K562 (cell line): ENCODE measurements around the gene SYMPK. TPM values are rescaled to one million over a fixed set of nuclear protein-coding genes. Genes with fewer than 3 reads are reported as not detected.

Experiments used
- ADNP ChIP-seq: fragments of 200-800 bp; sonication (Bioruptor generic); IDR thresholded peaks from 2 replicates; pipeline ENCODE4 v1.6.1; 2016; ENCODE audit warnings: missing genetic modification characterization, missing compliant biosample characterization
- ARID2 ChIP-seq: fragments of 450-650 bp; IDR thresholded peaks from 2 replicates; pipeline ENCODE4 v1.6.1; 2017; ENCODE audit warnings: antibody characterized with exemption, mild to moderate bottlenecking
- BCLAF1 ChIP-seq, 2 experiments: fragments of 450-650 bp in 1 of 2; IDR thresholded peaks; 2 replicates each; pipeline ENCODE4 v1.6.1; 2011 to 2017; ENCODE audit warnings: low read depth in 2 of 2, antibody characterized with exemption in 1 of 2, borderline replicate concordance in 1 of 2, low read length in 1 of 2, mild to moderate bottlenecking in 1 of 2, mixed read lengths in 1 of 2; ENCODE audit not compliant: control insufficient read depth in 1 of 2
- BRF2 ChIP-seq: IDR thresholded peaks from 3 replicates; pipeline ENCODE4 v1.6.1; 2011; ENCODE audit warnings: borderline replicate concordance, mild to moderate bottlenecking; ENCODE audit not compliant: insufficient read length, insufficient read depth
- CHCHD3 ChIP-seq: fragments of 250-450 bp; sonication (Bioruptor Pico); IDR thresholded peaks from 2 replicates; pipeline ENCODE4 v2.1.2; 2022; ENCODE audit warnings: mild to moderate bottlenecking
- FOXP1 ChIP-seq: sonication (generic); formaldehyde crosslinking; IDR thresholded peaks from 2 replicates; pipeline ENCODE4 v1.8.0; 2022; ENCODE audit warnings: mild to moderate bottlenecking, missing genetic modification reagents
- HCFC1 ChIP-seq: IDR thresholded peaks from 2 replicates; pipeline ENCODE4 v1.6.1; 2012; ENCODE audit warnings: low read depth, low read length, improper control_type of control experiment
- PHF21A ChIP-seq: fragments of 450-650 bp; IDR thresholded peaks from 2 replicates; pipeline ENCODE4 v1.6.1; 2017; ENCODE audit warnings: low read depth, borderline replicate concordance
- PPARD ChIP-seq: fragments of 250-450 bp; sonication (Bioruptor Pico); IDR thresholded peaks from 2 replicates; pipeline ENCODE4 v1.8.0; 2022; ENCODE audit warnings: inconsistent platforms, mild to moderate bottlenecking, moderate library complexity
- RBFOX2 ChIP-seq: fragments of 200-400 bp; formaldehyde crosslinking; IDR thresholded peaks from 2 replicates; pipeline ENCODE4 v1.6.1; 2017; ENCODE audit warnings: low read depth, mild to moderate bottlenecking, low read length, moderate library complexity
- TBP ChIP-seq: optimal IDR thresholded peaks from 2 replicates; pipeline ENCODE3; 2011; ENCODE audit warnings: low read depth, low read length, improper control_type of control experiment
- TEAD1 ChIP-seq, 2 experiments: fragments of 450-650 bp in 1 of 2; sonication (generic) in 1 of 2; formaldehyde crosslinking; IDR thresholded peaks; 2 replicates each; pipeline versions ENCODE4 v1.4.0 to v1.8.0; 2020 to 2022; ENCODE audit warnings: mild to moderate bottlenecking in 2 of 2, missing genetic modification reagents in 1 of 2
- ZBTB26 ChIP-seq: fragments of 450-650 bp; formaldehyde crosslinking; IDR thresholded peaks from 2 replicates; pipeline ENCODE4 v1.4.0; 2022; ENCODE audit warnings: missing genetic modification characterization
- ZFP36 ChIP-seq: fragments of 150-350 bp; IDR thresholded peaks from 2 replicates; pipeline ENCODE4 v1.6.1; 2018; ENCODE audit warnings: low read length, low read depth; ENCODE audit not compliant: partially characterized antibody
- ZKSCAN1 ChIP-seq: fragments of 150-350 bp; IDR thresholded peaks from 2 replicates; pipeline ENCODE4 v1.6.1; 2016; ENCODE audit warnings: low read depth, low read length
- ZNF398 ChIP-seq: fragments of 250-450 bp; sonication (Bioruptor Pico); IDR thresholded peaks from 2 replicates; pipeline ENCODE4 v1.8.0; 2021; ENCODE audit warnings: moderate library complexity, mild to moderate bottlenecking, inconsistent platforms
- ZNF449 ChIP-seq: fragments of 250-450 bp; sonication (Bioruptor Pico); IDR thresholded peaks from 2 replicates; pipeline ENCODE4 v1.8.0; 2022; ENCODE audit warnings: moderate library complexity, mild to moderate bottlenecking, inconsistent platforms
- polyA plus RNA-seq, 8 experiments: library from polyadenylated mRNA; depleted of rRNA in 4 of 8; stranded (reverse) in 5 of 8; unstranded in 3 of 8; fragments of >200 nt; fragmentation: Nextera tagmentation in 2 of 8; fragmentation: Illumina TruSeq in 1 of 8; extraction: Ambion mirVana in 2 of 8; extraction: Trizol in 1 of 8; gene quantifications; 2 replicates each; pipeline versions ENCODE4 v1.2.1 to v1.2.3, GENCODE V29; 2011 to 2014; ENCODE audit warnings: inconsistent platforms in 1 of 8, missing spikeins in 1 of 8
- total RNA-seq, 7 experiments: library from RNA; depleted of rRNA in 6 of 7; stranded (reverse); fragments of >200 nt in 6 of 7; fragmentation: Illumina TruSeq in 2 of 7; extraction: Trizol in 2 of 7; gene quantifications; 2 replicates each; pipeline versions ENCODE4 v1.2.1 to v1.2.3, GENCODE V29; 2011 to 2021; ENCODE audit warnings: low replicate concordance in 1 of 7

SYMPK gene
- total and polyA plus RNA-seq, 9 of the 15 experiments (the other 6 are each of a cell fraction or from before 2014, with no cell fraction given) = 0.73 to 95.5 (median 58.4) TPM

GRCh38 chr19:45882652-45883585, 20.0 kb upstream of the SYMPK start (continued):
- TF ChIP-seq FOXP1 = peak; percentile 77; the same call in 1 of the 2 replicates
- TF ChIP-seq CHCHD3 (CRISPR knock-in tag) = no peak; the same call in 1 of the 2 replicates
- TF ChIP-seq BCLAF1 (IDR thresholded peaks at IDR 0.05; ENCODE audit: borderline replicate concordance in 1 of 2, control insufficient read depth in 1 of 2, low read depth in 2 of 2, low read length in 1 of 2) = no peak
- 0 out of 2 replicates have a peak, but pooled peaks have one; percentile 29 for TF ChIP-seq ZKSCAN1
- peak; percentile 75 for TF ChIP-seq RBFOX2
- TF ChIP-seq ZFP36 = peak; percentile 54
- TF ChIP-seq TEAD1 (CRISPR knock-in tag; IDR thresholded peaks at IDR 0.05) = peak; percentile 28 to 34; a peak in 2 of 4 replicates
- TF ChIP-seq ZNF449 = no peak
- no peak for TF ChIP-seq ZBTB26 (CRISPR knock-in tag)
- peak; percentile 91 for TF ChIP-seq ARID2
- no peak for TF ChIP-seq ZNF398 (CRISPR knock-in tag)
- peak; percentile 67 for TF ChIP-seq HCFC1
- TF ChIP-seq PPARD (CRISPR knock-in tag) = no peak
- peak; percentile 47 for TF ChIP-seq TBP
- peak; percentile 84; the same call in 1 of the 2 replicates for TF ChIP-seq PHF21A
- peak; percentile 98 for TF ChIP-seq ADNP
- no peak for TF ChIP-seq BRF2
